SK-N-SH treated with all-trans-retinoic acid at 6 μM for 48 hours (cell line): ENCODE results near the gene AKAP6.

Experiments used
- CREB5 ChIP-seq: fragments of 250-450 bp; sonication (Bioruptor Pico); IDR thresholded peaks from 2 replicates; pipeline ENCODE4 v1.5.1; 2020; ENCODE audit warnings: low read depth, mild to moderate bottlenecking, moderate library complexity
- ISL1 ChIP-seq: fragments of 250-450 bp; sonication (Bioruptor Pico); IDR thresholded peaks from 2 replicates; pipeline ENCODE4 v2.1.2; 2022; ENCODE audit warnings: mild to moderate bottlenecking, moderate library complexity
- POU6F1 ChIP-seq: fragments of 250-450 bp; sonication (Bioruptor Pico); IDR thresholded peaks from 2 replicates; pipeline ENCODE4 v1.8.0; 2021; ENCODE audit warnings: low read depth, mild to moderate bottlenecking, moderate library complexity, borderline replicate concordance
- PPARA ChIP-seq: fragments of 250-450 bp; sonication (Bioruptor Pico); IDR thresholded peaks from 2 replicates; pipeline ENCODE4 v1.5.0; 2020; ENCODE audit warnings: mild to moderate bottlenecking, borderline replicate concordance
- TSHZ2 ChIP-seq: fragments of 250-450 bp; sonication (Bioruptor Pico); IDR thresholded peaks from 2 replicates; pipeline ENCODE4 v1.5.0; 2020; ENCODE audit warnings: mild to moderate bottlenecking, moderate library complexity
- ZNF8 ChIP-seq: fragments of 450-650 bp; formaldehyde crosslinking; IDR thresholded peaks from 2 replicates; pipeline ENCODE4 v1.5.0; 2020; ENCODE audit warnings: mild to moderate bottlenecking, moderate library complexity

- TF ChIP-seq CREB5 (CRISPR knock-in tag), result no peak
- peak; percentile 37; the same call in 1 of the 2 replicates for TF ChIP-seq ISL1
- TF ChIP-seq PPARA (CRISPR knock-in tag), result no peak
- TF ChIP-seq POU6F1 (CRISPR knock-in tag), result no peak
- no peak for TF ChIP-seq TSHZ2 (CRISPR knock-in tag)
- TF ChIP-seq ZNF8 (CRISPR knock-in tag), result no peak
Measured at GRCh38 chr14:32635061-32635719, 306.1 kb downstream of the AKAP6 start.
